GM18951 (cell line): ENCODE measurements around the gene CALHM5.

Experiments
- POLR2A ChIP-seq: IDR thresholded peaks from 4 replicates; pipeline ENCODE4 v1.6.1; 2011; ENCODE audit warnings: mild to moderate bottlenecking; ENCODE audit not compliant: insufficient read length, insufficient read depth; ENCODE audit errors: extremely low read depth
- in situ Hi-C: fragments of 300-500 bp; cut with MboI; formaldehyde crosslinking; loops from one replicate; pipeline ENCODE4 v1.12.0; 2022; ENCODE audit warnings: low sequenced_read_pairs, mixed read lengths, inconsistent platforms; ENCODE audit not compliant: unreplicated experiment

CALHM5 gene

DNA sequence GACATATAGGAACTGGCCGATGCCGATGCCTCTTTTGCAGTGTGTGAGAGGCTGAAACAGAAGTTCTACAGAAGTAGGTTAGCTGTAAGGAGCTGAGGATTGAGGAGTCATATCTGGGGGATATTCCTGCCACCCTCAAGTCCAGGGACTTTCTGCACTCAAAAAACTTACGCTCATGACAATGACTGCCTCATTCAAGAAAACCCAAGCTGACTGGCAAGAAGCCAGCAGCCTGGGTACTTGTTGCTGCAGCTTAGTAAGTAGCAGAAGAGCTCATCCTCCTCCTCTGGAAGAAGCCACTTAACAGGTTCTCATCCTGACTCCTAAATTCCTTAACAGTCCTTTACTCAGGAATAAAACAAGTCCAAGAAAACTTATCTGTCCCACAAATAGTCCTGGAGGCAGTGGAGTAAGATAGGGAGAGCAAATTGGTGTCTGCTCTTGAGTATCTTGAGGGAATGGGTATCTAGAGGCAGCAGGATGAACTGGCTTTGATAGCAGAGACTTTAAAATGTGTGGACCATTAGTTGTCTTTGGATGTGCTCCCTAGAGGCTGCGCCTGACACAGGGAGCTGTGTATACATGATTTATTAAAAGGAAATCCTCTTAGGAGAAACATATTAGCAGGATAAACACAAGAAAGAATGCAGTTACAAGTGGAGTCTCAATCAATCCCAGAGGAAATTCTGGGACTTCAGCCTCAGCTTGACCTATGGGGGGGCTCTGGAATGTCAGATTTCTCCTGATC is 7.4 kb downstream of the CALHM5 start:
- no peak for TF ChIP-seq POLR2A
- in situ Hi-C loops: no loop called here

DNA sequence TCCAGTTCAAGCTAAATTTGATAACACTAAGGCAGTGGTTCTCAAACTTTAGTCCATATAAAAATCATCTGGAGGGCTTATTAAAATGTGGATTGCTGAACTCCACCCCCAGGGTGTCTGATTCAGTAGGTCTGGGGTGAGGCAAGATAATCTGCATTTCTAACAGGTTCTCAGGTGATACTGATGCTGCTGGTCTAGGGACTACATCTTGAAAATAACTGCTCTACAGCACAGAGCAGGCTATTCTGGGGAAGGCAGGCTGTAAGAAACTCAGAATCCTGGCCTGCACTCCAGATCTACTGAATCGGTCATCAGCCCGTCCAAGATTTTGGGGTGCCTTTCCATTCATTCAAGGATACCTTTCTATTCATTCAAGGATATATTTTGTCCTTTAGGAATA is 11.5 kb downstream of the CALHM5 start:
- TF ChIP-seq POLR2A: no peak
- in situ Hi-C loops: no loop called here

DNA sequence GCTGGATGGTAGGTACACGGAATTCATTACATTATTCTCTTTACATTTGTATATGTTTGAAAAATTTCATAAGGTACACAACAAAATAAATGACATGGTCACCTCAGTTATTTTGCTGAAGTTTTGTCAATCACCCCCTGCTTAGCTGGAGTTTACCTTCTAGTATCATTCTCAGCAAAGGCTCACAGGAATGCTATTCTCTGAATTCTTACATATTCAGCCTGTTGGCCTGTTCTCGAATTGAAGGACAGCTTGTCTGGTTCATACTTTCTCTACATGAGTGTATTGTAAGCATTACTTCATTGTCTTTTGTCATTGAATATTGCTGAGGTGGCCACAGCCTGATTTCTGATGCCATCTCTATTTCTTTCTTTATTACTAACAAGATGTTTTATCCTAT is 12.8 kb downstream of the CALHM5 start:
- in situ Hi-C loops: no loop called here
- no peak for TF ChIP-seq POLR2A

DNA sequence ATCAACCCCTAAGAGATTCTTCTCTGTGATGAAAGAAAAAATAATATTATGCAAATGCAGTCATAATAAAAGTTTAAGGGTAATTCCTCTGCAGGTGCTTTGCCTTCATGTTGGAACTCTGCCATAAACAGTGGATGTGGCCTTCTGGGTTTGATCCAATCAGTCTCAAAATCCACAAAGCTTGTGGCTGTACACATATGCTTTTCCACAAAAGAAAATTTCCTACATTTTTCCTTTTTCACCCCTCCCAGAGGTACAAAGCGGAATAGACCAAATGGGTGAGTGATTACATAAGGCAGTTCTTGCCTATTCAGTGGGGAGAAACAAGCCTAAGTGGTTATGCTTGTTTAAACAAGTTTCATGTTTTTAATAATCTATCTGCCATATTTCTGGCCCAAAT is 16.7 kb downstream of the CALHM5 start:
- no peak for TF ChIP-seq POLR2A
- in situ Hi-C loops: no loop called here

DNA sequence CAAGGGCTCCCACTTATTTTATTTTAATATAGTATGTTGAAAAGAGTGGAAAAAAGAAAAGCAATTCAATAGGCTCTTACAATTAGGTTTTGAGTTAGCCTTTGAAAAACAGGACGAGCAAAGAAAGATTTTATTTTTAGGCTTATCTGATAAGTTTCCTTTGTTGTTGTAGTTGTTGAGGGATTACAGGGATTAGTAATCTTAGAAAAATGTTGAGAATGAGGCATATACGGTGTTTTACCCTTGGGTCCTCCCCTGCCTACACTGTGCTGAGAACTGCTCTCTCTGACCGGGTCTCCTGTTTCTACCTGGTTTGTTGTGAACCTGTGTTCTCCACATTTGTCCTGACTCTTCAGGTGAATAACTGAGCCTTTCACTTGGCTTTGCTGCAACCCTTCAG is 17.3 kb downstream of the CALHM5 start:
- in situ Hi-C loops: no loop called here
- TF ChIP-seq POLR2A: no peak

DNA sequence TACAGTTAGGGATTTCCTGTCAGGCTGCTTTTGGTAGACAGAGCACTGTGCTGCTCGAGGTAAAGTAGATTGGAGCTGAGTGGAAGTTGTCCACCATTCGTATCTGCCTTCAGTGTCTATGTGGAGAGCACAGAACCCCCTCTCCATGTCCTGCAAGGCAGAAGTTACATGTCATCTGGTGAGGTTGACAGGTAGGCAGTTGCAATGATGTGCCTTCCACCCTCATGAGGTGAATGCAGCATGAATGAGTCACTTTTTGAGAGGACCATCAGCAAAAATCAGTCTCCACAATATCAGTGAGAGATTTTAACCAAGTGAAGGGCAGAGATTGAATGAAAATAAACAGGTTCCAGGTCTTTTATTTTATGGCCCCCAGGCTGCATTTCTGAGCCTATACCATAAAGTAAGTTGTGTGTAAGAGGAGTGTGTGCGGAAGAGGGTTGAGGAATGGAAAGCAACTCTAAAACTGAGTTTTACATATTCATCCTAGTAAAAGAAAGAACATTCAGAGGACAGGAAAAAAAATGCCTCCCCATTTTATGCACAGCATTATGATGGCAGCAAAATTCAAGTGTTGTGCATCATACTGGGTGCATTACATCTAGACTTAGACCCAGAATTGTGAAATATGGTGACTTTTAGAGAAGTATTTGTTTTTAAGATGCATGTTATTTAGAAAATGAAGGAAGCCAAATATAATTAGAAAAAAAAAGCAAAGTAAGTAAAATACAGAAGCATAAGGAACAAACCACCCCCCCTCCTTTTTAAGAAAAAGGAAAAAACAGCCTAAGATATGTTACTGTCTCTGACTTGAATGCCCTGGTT is 18.2 kb downstream of the CALHM5 start:
- TF ChIP-seq POLR2A: no peak
- in situ Hi-C loops: loop anchor here (10.0 kb wide), 1 partner anchor 235 kb away; no protein-coding TSS in a partner anchor

DNA sequence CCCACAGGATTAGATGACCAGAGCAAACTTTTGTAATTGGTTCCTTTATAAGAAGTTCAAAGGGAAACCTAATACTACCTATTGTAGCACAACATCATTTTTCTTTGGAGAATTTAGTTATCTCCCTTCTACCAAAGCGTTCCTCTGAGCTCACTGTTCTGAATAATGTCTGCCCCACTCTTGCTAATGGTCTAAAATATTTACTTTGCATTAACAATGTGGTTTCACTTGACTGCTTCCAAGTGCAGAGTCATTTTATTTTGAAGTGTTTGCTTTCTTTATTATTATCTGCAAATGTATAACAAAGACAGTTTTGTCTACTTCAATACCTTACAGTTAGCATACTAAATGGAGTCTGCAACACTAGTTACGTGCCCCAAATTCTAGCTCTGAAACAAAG is 19.0 kb downstream of the CALHM5 start:
- in situ Hi-C loops: loop anchor here (10.0 kb wide), 1 partner anchor 236 kb away; no protein-coding TSS in a partner anchor
- TF ChIP-seq POLR2A: no peak

DNA sequence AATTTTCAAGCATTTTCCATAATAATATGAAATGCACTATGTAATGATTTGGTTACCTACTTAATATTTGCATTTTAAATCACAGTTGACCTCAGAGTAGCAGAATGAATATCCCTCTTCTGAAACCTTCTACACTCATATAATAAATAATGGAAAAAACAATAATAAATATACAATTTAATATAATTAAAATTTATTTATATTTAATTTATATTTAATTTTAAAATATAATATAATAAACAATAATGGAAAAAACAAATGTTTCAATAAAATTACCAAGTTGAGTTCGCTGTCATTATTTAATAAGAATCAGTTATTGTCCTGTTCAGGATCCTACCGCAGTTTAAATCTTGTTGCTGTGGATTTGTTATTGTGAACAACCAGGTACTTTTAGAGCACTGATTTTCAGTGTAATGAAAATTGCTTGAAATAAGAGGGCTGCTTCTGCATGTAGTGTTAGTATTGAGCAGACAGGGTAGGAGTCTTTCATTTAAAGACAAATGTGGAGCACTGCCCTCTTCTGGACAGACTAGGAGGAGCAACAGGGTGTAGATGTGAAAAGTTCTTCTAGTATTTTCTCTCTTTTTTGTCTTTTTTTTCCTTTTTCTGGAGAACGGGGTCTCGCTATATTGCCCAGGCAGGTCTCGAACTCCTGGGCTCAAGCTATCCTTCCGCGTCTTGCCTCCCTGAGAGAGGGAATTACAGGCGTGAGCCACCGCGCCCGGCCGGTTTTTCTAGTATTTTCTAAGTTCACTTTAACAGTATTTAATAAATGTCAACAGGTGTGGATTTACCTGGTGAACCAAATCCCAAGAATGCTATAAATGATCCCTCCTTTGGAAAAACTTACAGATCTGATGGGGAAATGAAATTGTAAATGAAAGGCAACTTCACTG is 20.5 kb downstream of the CALHM5 start:
- TF ChIP-seq POLR2A: no peak
- in situ Hi-C loops: loop anchor here (10.0 kb wide), 1 partner anchor 237 kb away; no protein-coding TSS in a partner anchor

DNA sequence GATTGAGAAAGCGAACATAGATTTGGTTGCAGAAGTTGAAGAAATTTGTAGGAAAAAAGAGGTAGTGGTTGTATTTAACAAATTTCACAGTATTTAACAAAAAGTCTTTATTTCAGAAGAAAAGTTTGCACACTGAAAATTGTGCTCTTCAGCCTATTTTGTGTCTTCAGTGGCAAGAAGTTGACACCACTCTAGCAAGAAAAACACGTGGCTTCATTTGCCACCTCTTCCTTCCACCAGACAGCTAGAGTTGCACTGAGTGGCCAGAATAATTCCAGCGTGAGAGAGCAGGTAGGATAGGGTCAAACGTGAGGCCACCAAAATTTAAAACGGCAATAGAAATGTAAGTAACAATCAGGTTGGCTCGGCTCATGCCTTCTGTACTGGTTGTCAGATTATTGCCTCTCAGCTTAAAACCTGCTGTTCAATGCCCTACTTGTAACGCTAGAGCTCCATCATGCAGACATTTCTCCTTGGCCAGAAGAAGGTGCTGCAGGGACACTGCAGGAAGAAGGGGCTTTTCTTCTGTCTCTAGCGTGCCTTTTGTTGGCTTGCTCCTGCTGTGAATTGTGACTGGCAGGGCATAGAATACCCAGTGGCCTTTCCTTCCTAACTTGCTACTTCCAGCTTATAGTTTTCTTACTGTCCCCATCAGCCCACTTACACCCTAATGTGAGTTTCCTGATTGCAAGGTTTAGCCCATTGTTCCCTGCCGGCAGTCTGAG is 22.0 kb downstream of the CALHM5 start:
- in situ Hi-C loops: loop anchor here (10.0 kb wide), 1 partner anchor 239 kb away; no protein-coding TSS in a partner anchor
- no peak for TF ChIP-seq POLR2A

DNA sequence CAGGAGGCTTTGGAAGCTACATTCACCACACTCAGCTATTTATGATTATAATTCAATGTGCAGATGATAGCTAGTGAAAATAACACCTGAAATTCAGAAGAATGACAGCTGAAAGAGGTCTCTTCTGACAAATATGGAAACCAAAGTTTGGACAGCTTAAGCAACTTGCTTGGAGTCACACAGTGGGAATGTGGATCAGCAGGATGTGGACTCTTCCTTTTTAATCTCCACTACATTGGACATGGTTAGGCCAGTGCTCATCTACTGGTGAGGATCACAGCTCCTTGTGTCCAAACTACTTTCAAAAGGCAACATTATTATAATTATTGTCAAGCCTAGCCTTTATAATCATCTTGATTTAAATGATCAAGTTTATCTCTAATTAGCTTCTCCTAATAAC is 23.7 kb downstream of the CALHM5 start:
- in situ Hi-C loops: loop anchor here (10.0 kb wide), 1 partner anchor 240 kb away; no protein-coding TSS in a partner anchor
- TF ChIP-seq POLR2A: no peak

DNA sequence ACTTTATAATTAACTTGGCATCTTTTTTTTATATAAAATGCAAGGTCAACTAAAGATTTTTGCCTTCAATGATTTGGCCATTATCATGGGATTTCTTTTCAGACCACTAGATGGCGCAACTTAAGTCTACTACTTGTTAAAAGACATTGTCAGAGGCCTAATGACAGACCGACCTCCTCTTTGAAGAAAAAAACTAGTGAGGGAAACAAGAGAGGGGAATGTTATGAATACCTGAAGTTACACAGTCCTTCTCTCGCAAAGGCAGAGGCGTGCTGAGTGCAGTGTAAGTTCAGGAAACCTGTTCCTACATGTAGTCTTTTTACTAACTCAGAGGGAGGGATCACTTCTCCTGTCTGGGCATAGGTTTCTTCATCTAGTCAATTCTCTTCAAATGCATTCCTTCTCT is 24.8 kb downstream of the CALHM5 start:
- in situ Hi-C loops: loop anchor here (10.0 kb wide), 1 partner anchor 241 kb away; no protein-coding TSS in a partner anchor
- TF ChIP-seq POLR2A: no peak

DNA sequence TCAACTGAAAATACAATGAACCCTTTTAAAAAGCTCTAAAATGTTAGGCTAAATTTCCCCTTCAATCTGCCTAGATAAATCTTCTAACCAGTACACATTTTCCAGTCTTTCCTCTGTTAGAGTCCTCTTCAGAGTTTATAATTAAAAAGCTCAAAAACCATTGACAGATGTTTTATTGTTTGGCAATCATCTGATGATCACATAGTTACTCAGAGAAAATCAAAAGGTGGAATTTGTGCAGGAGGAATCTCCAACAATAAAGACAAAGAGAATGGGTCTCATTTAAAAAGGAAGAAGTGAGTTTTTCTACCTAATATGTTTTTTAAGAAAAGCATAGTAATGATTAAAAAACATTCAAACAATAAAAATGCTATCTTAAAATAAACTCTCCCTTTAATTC is 31.0 kb downstream of the CALHM5 start:
- in situ Hi-C loops: no loop called here

More for the DNA sequence above, 31.0 kb downstream of the CALHM5 start:
- TF ChIP-seq POLR2A: no peak
